Natural killer cell (primary cell): ENCODE data around the gene MLST8. TPM values are rescaled to one million over a fixed set of nuclear protein-coding genes. Genes with fewer than 3 reads are reported as not detected.

ENCODE experiments used
- ATAC-seq, 3 donors: fragments of 150-1000 bp in 2 of 3; fragments of 200-7000 bp in 1 of 3; cut with Tn5 transposase; 1 replicate in 1 of 3; 2 replicates in 2 of 3; pipeline ENCODE4 v1.10.0; 2021; ENCODE audit warnings: mild to moderate bottlenecking in 2 of 3, moderate library complexity in 2 of 3
- DNase-seq, 2 donors: peaks; one replicate each; pipeline versions ENCODE4 v3.0.0 to v3.0.0-alpha.2; 2013 to 2021; ENCODE audit warnings: mixed read lengths in 1 of 2
- H3K27ac ChIP-seq: one replicate; pipeline ENCODE4 v1.5.1; 2013; ENCODE audit warnings: mild to moderate bottlenecking, low read length
- H3K27me3 ChIP-seq: one replicate; pipeline ENCODE4 v1.6.1; 2013; ENCODE audit warnings: low read length; ENCODE audit not compliant: control insufficient read depth, insufficient read depth
- H3K36me3 ChIP-seq: one replicate; pipeline ENCODE4 v1.6.1; 2013; ENCODE audit warnings: low read length; ENCODE audit not compliant: control insufficient read depth, insufficient read depth
- H3K4me1 ChIP-seq: one replicate; pipeline ENCODE4 v1.6.1; 2013; ENCODE audit warnings: low read length; ENCODE audit not compliant: control insufficient read depth, insufficient read depth
- H3K4me3 ChIP-seq: one replicate; pipeline ENCODE4 v1.5.1; 2013; ENCODE audit warnings: low read length
- H3K9me3 ChIP-seq: one replicate; pipeline ENCODE4 v1.6.1; 2013; ENCODE audit warnings: low read length; ENCODE audit not compliant: control insufficient read depth, insufficient read depth
- H3K27ac Mint-ChIP-seq, 2 donors: one replicate each; pipeline ENCODE4 v1.8.0; 2022; ENCODE audit warnings: mild to moderate bottlenecking in 2 of 2, mixed read lengths in 2 of 2, moderate library complexity in 1 of 2
- H3K27me3 Mint-ChIP-seq, 2 donors: one replicate each; pipeline ENCODE4 v1.8.0; 2022; ENCODE audit warnings: low read depth in 2 of 2, mixed read lengths in 2 of 2
- H3K36me3 Mint-ChIP-seq: one replicate; pipeline ENCODE4 v1.8.0; 2022; ENCODE audit warnings: mixed read lengths
- H3K4me1 Mint-ChIP-seq, 2 donors: one replicate each; pipeline ENCODE4 v1.8.0; 2022; ENCODE audit warnings: mixed read lengths in 2 of 2
- H3K4me3 Mint-ChIP-seq: one replicate; pipeline ENCODE4 v1.8.0; 2022; ENCODE audit warnings: mild to moderate bottlenecking, moderate library complexity, mixed read lengths
- H3K9me3 Mint-ChIP-seq, 2 donors: one replicate each; pipeline ENCODE4 v1.8.0; 2022; ENCODE audit warnings: mixed read lengths in 2 of 2
- WGBS: methylation state at CpG from one replicate; pipeline ENCODE4 v1.1.7; 2013; ENCODE audit warnings: missing lambda C conversion rate; ENCODE audit not compliant: insufficient coverage; 5-methylcytosine and 5-hydroxymethylcytosine counted together
- intact Hi-C: fragments of 100-400 bp; cut with micrococcal nuclease; formaldehyde crosslinking; loops from one replicate; pipeline ENCODE4 v1.14.2; 2022
- total RNA-seq, 4 donors: library from RNA; stranded (reverse); fragments of 120-200 nt in 1 of 4; gene quantifications; one replicate each; pipeline versions ENCODE4 v1.2.3 to v1.2.4, GENCODE V29; 2013 to 2022
- TF ChIP-seq, protein P1 (sequence below): fragments of 200-600 bp; IDR thresholded peaks from one replicate; pipeline ENCODE4 v1.8.0; 2022; ENCODE audit warnings: antibody characterized with exemption

The MLST8 gene
- total RNA-seq, 3 donors from 2014 or later (not counting 1 experiment from before 2014, with no cell fraction given) = 19.7 to 30.2 (median 27.8) TPM

DNA sequence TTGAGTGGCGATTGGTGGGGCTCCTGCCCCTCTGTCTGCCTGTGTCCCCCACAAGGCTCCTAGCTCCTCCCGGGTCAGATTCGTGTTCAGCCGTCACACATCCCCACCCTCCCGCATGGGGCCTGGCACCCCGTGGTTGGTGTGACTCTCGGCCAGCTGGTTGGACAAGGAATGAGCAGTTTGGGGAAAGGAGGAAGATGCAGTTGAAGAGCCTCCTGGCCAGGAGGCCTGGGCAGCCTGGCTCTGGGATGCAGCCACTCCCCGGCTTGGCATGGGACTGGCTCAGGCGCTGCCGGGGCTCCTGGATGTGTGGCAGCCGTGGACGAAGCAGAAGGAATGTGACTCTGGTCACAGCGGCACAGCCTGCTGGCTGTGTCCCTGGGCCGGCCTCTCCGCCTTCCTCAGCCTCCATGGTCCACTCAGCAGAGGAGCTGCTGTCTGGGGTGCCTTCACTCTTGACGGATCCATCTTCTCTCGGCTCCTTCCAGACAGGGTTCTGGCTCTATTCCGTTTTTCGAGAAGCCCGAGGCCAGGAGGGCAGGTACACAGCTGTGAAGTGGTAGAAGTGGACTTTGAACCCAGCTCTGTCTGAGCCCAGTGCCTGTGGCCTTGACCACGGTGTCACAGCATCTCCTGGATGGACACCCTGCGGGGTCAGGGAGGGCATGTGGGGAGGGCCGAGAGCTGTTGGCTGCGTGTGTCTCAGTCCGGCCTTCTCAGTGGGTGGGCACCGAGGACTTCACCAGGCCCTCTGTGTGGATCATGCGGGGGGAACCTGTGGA, 47.6 kb upstream of the MLST8 start:
- intact Hi-C loops = loop anchor here (10.0 kb wide), 1 partner anchor 57 kb away; the partner anchor contains the start of genes BRICD5 and PGP
- Mint-ChIP-seq H3K4me1 (peaks cover 30 to 59% of the 10 kb centered on the region in 2 donors), H3K9me3 (no peaks in the 10 kb centered on the region), H3K27me3 (no peaks in the 10 kb centered on the region), H3K4me3 (peak overlapping the region; percentile 58), H3K36me3 (no peaks in the 10 kb centered on the region), H3K27ac (no peak overlapping the region)
- TF ChIP-seq, protein P1, sequence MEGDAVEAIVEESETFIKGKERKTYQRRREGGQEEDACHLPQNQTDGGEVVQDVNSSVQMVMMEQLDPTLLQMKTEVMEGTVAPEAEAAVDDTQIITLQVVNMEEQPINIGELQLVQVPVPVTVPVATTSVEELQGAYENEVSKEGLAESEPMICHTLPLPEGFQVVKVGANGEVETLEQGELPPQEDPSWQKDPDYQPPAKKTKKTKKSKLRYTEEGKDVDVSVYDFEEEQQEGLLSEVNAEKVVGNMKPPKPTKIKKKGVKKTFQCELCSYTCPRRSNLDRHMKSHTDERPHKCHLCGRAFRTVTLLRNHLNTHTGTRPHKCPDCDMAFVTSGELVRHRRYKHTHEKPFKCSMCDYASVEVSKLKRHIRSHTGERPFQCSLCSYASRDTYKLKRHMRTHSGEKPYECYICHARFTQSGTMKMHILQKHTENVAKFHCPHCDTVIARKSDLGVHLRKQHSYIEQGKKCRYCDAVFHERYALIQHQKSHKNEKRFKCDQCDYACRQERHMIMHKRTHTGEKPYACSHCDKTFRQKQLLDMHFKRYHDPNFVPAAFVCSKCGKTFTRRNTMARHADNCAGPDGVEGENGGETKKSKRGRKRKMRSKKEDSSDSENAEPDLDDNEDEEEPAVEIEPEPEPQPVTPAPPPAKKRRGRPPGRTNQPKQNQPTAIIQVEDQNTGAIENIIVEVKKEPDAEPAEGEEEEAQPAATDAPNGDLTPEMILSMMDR = no peak
- Histone ChIP-seq H3K27ac (no peak overlapping the region), H3K9me3 (no peaks in the 10 kb centered on the region), H3K36me3 (no peaks in the 10 kb centered on the region), H3K4me1 (peaks cover 60% of the 10 kb centered on the region), H3K27me3 (no peaks in the 10 kb centered on the region), H3K4me3 (no peak overlapping the region)
- ATAC-seq (no peak), DNase-seq (no peak)
- 96% methylated on average over 27 of the region's 27 CpGs for WGBS

DNA sequence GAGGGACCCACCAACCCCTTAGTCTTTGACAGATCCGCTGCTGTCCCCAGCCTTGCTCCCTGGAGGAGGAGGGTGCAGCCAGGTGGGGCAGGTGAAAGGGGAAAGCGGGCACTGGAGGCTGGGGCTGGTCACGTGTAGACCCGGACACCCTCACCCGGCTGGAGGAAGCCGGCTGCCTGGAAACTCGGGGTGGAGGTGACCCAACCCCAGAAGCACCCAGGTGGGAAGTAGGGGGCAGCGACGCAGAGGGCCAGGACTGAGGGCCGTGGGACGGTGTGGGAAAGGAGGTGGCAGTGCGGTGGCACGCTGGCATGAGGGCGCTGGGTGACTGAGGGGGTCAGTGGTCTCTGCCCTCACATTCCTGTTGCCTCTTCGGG, 47.0 kb upstream of the MLST8 start:
- WGBS = 96% methylated on average over 15 of the region's 15 CpGs
- no peaks in the 10 kb centered on the region for H3K9me3 ChIP-seq
- peaks cover 54% of the 10 kb centered on the region for H3K4me1 ChIP-seq
- H3K4me3 ChIP-seq = no peak overlapping the region
- H3K27ac ChIP-seq = no peak overlapping the region
- Mint-ChIP-seq H3K27ac (no peak overlapping the region), H3K9me3 (no peaks in the 10 kb centered on the region), H3K27me3 (no peaks in the 10 kb centered on the region), H3K4me1 (peaks cover 30 to 56% of the 10 kb centered on the region in 2 donors), H3K36me3 (no peaks in the 10 kb centered on the region), H3K4me3 (peak overlapping the region; percentile 13)
- H3K27me3 ChIP-seq = no peaks in the 10 kb centered on the region
- no peaks in the 10 kb centered on the region for H3K36me3 ChIP-seq
- intact Hi-C loops = loop anchor here (10.0 kb wide), 1 partner anchor 57 kb away; the partner anchor contains the start of genes BRICD5 and PGP
- DNase-seq = no peak
- no peak for ATAC-seq
- TF ChIP-seq, protein P1 = no peak

DNA sequence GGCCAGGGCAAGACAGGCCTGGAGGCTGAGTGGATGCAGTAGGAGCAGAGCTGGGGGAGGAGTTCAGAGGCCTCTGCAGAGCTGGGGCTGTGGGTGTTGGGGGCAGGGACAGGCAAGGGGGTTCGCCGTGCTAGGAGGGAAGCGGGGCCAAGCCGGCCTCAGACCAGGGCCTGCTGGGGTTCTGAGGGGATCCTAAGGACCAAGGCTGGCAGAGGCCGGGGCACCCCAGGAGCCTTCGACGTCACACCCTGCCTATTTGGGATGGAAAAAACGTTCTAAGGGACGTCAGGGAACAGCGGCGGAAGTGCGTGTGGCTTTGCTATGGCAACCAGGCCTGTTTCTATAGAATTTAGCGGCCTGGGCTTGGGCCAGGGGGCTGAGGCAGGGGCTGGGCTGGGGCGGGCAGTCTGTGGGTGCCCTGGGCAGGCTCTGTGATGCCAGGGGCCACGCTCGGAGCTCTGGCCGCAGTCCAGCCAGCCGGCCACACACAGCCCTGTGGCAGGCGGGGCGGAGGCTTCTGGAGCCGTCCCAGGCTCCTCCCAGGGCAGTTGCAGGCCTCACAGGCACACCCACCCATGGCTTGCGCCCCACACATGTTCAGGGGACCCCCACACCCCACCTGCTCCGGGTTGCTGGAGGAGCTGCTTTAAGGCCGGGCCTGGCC, 45.9 kb upstream of the MLST8 start:
- ATAC-seq (no peak), DNase-seq (no peak)
- H3K4me1 ChIP-seq = peaks cover 44% of the 10 kb centered on the region
- Mint-ChIP-seq H3K4me3 (no peak overlapping the region), H3K36me3 (no peaks in the 10 kb centered on the region), H3K27me3 (no peaks in the 10 kb centered on the region), H3K9me3 (no peaks in the 10 kb centered on the region), H3K27ac (no peak overlapping the region), H3K4me1 (peaks cover 29 to 50% of the 10 kb centered on the region in 2 donors)
- TF ChIP-seq, protein P1 = no peak
- H3K27me3 ChIP-seq = no peaks in the 10 kb centered on the region
- H3K4me3 ChIP-seq = no peak overlapping the region
- H3K27ac ChIP-seq = no peak overlapping the region
- no peaks in the 10 kb centered on the region for H3K9me3 ChIP-seq
- WGBS = 94% methylated on average over 24 of the region's 24 CpGs
- H3K36me3 ChIP-seq = no peaks in the 10 kb centered on the region
- intact Hi-C loops = loop anchor here (10.0 kb wide), 1 partner anchor 55 kb away; the partner anchor contains the start of genes BRICD5 and PGP
